NCI-H345 (cell line): Measurements from ENCODE around the gene ZBTB20.

ENCODE experiments used
- DNase-seq: peaks from one replicate; lab custom pipeline; 2025; lab: John Stamatoyannopoulos, UW

The ZBTB20 gene

GRCh38 chr3:114284644-114285043 lies 862.4 kb downstream of the ZBTB20 start:
- DNase-seq: no peak
